Sigmoid colon (tissue), 7 donors: ENCODE results near the gene RGS7BP. TPM values are rescaled to one million over a fixed set of nuclear protein-coding genes. Genes with fewer than 3 reads are reported as not detected.

Experiments used
- DNase-seq: peaks from one replicate; pipeline ENCODE4 v3.0.0-alpha.2; 2019
- H3K27ac ChIP-seq, 4 donors: fragments of 200-600 bp; sonication (generic); one replicate each; pipeline ENCODE4 v1.5.1; 2016 to 2019; ENCODE audit warnings: mild to moderate bottlenecking in 1 of 4
- H3K27me3 ChIP-seq, 3 donors: fragments of 200-600 bp; sonication (generic); one replicate each; pipeline ENCODE4 v1.5.1; 2019; ENCODE audit warnings: mild to moderate bottlenecking in 1 of 3
- H3K36me3 ChIP-seq, 4 donors: fragments of 200-600 bp; sonication (generic); one replicate each; pipeline ENCODE4 v1.5.1; 2016 to 2019
- H3K4me1 ChIP-seq, 4 donors: fragments of 200-600 bp; sonication (generic); one replicate each; pipeline ENCODE4 v1.5.1; 2017 to 2019
- H3K4me3 ChIP-seq, 4 donors: fragments of 200-600 bp; sonication (generic); one replicate each; pipeline ENCODE4 v1.5.1; 2017 to 2019; ENCODE audit warnings: mild to moderate bottlenecking in 2 of 4, moderate library complexity in 1 of 4
- H3K9me3 ChIP-seq, 4 donors: fragments of 200-600 bp in 3 of 4; sonication (generic) in 3 of 4; one replicate each; pipeline versions ENCODE4 v1.5.1 to v1.6.1; 2013 to 2019
- CTCF ChIP-seq, 4 experiments: fragments of 450-650 bp in 3 of 4; fragments of 200-600 bp in 1 of 4; IDR thresholded peaks; one replicate each; pipeline ENCODE4 v1.5.1; 2016 to 2019; ENCODE audit warnings: antibody characterized with exemption in 4 of 4, mild to moderate bottlenecking in 3 of 4, moderate library complexity in 2 of 4
- EP300 ChIP-seq, 4 donors: sonication (generic); formaldehyde crosslinking; IDR thresholded peaks; one replicate each; pipeline ENCODE4 v1.6.1; 2017; ENCODE audit warnings: antibody characterized with exemption in 4 of 4
- POLR2A ChIP-seq, 2 donors: fragments of 450-650 bp; IDR thresholded peaks; one replicate each; pipeline ENCODE4 v1.6.1; 2016; ENCODE audit warnings: antibody characterized with exemption in 2 of 2, mild to moderate bottlenecking in 2 of 2, moderate library complexity in 2 of 2
- POLR2AphosphoS5 ChIP-seq, 4 donors: sonication (generic); formaldehyde crosslinking; IDR thresholded peaks; one replicate each; pipeline ENCODE4 v1.6.1; 2017; ENCODE audit warnings: antibody characterized with exemption in 4 of 4
- WGBS, 2 donors: extraction: QIAGEN DNeasy Blood & Tissue Kit; methylation state at CpG; one replicate each; pipeline ENCODE4 v1.1.7; 2013; 5-methylcytosine and 5-hydroxymethylcytosine counted together
- intact Hi-C: fragments of 100-400 bp; cut with DNase I; formaldehyde crosslinking; loops from one replicate; pipeline ENCODE4 v1.15.1; 2023
- polyA plus RNA-seq, 3 donors: library from polyadenylated mRNA; stranded (reverse); fragments of 200-250 nt; gene quantifications; one replicate each; pipeline ENCODE4 v1.2.3, GENCODE V29; 2013
- total RNA-seq, 4 donors: library from RNA; depleted of rRNA; stranded (reverse); fragments of >200 nt; gene quantifications; one replicate each; pipeline ENCODE4 v1.1.0, GENCODE V29; 2016
- donor health status: healthy with polysubstance abuse.
- donor health status: Bipolar disorder and iron deficiency.
- donor health status: healthy.

Gene RGS7BP
- total and polyA plus RNA-seq, 7 donors = 0.25 to 4.8 (median 0.71) TPM; not detected in 2

- H3K27me3 ChIP-seq = no peaks in the 10 kb centered on the region
- no peaks in the 10 kb centered on the region for H3K9me3 ChIP-seq
- no peaks in the 10 kb centered on the region for H3K4me1 ChIP-seq
- no peak overlapping the region for H3K4me3 ChIP-seq
- TF ChIP-seq CTCF (IDR thresholded peaks at IDR 0.05) (peak; percentile 30 to 84 (median 48)), POLR2A (IDR thresholded peaks at IDR 0.05) (no peak)
- DNase-seq = no peak
- WGBS, 2 donors = 0 to 1% methylated on average over 1 of the region's 1 CpG
- H3K36me3 ChIP-seq = no peaks in the 10 kb centered on the region
- H3K27ac ChIP-seq = no peak overlapping the region
- intact Hi-C loops = loop anchor here (1.0 kb wide), 1 partner anchor 149 kb away; no protein-coding TSS in a partner anchor
Measured at GRCh38 chr5:64634997-64635686, 129.3 kb downstream of the RGS7BP start.

GRCh38 chr5:64637144-64637543 lies 131.3 kb downstream of the RGS7BP start:
- Histone ChIP-seq H3K4me1 (no peaks in the 10 kb centered on the region), H3K27me3 (no peaks in the 10 kb centered on the region), H3K36me3 (no peaks in the 10 kb centered on the region), H3K9me3 (no peaks in the 10 kb centered on the region), H3K27ac (no peak overlapping the region), H3K4me3 (no peak overlapping the region)
- WGBS, 2 donors = 34 to 53% methylated on average over 9 of the region's 9 CpGs
- intact Hi-C loops = no loop called here
- TF ChIP-seq POLR2A (IDR thresholded peaks at IDR 0.05) (no peak), POLR2AphosphoS5 (IDR thresholded peaks at IDR 0.05) (no peak), EP300 (IDR thresholded peaks at IDR 0.05) (no peak), CTCF (IDR thresholded peaks at IDR 0.05) (no peak)
- DNase-seq = no peak

GRCh38 chr5:64637837-64638443 lies 132.1 kb downstream of the RGS7BP start:
- Histone ChIP-seq H3K4me3 (no peak overlapping the region), H3K4me1 (no peaks in the 10 kb centered on the region), H3K27me3 (no peaks in the 10 kb centered on the region), H3K9me3 (no peaks in the 10 kb centered on the region), H3K36me3 (no peaks in the 10 kb centered on the region), H3K27ac (no peak overlapping the region)
- intact Hi-C loops = no loop called here
- 67 to 70% methylated on average over 10 of the region's 10 CpGs for WGBS, 2 donors
- no peak for DNase-seq
- TF ChIP-seq EP300 (IDR thresholded peaks at IDR 0.05) (no peak), CTCF (IDR thresholded peaks at IDR 0.05) (no peak), POLR2AphosphoS5 (IDR thresholded peaks at IDR 0.05) (no peak), POLR2A (IDR thresholded peaks at IDR 0.05) (no peak)

GRCh38 chr5:64644831-64645230 lies 139.0 kb downstream of the RGS7BP start:
- DNase-seq = no peak
- no peaks in the 10 kb centered on the region for H3K27me3 ChIP-seq
- intact Hi-C loops = no loop called here
- no peak overlapping the region for H3K4me3 ChIP-seq
- H3K9me3 ChIP-seq = no peaks in the 10 kb centered on the region
- TF ChIP-seq POLR2A (IDR thresholded peaks at IDR 0.05) = no peak
- no peak for TF ChIP-seq EP300 (IDR thresholded peaks at IDR 0.05)
- no peak for TF ChIP-seq POLR2AphosphoS5 (IDR thresholded peaks at IDR 0.05)
- no peak for TF ChIP-seq CTCF (IDR thresholded peaks at IDR 0.05)
- H3K4me1 ChIP-seq = peaks cover 0 to 3% (median 0%) of the 10 kb centered on the region in 4 donors
- no peaks in the 10 kb centered on the region for H3K36me3 ChIP-seq
- H3K27ac ChIP-seq = no peak overlapping the region
